ENCODE measurements around the gene SH2D2A. TPM values are rescaled to one million over a fixed set of nuclear protein-coding genes. Genes with fewer than 3 reads are reported as not detected.

The SH2D2A gene
- total RNA-seq, 2 donors from 2014 or later, result 129 to 137 TPM

DNA sequence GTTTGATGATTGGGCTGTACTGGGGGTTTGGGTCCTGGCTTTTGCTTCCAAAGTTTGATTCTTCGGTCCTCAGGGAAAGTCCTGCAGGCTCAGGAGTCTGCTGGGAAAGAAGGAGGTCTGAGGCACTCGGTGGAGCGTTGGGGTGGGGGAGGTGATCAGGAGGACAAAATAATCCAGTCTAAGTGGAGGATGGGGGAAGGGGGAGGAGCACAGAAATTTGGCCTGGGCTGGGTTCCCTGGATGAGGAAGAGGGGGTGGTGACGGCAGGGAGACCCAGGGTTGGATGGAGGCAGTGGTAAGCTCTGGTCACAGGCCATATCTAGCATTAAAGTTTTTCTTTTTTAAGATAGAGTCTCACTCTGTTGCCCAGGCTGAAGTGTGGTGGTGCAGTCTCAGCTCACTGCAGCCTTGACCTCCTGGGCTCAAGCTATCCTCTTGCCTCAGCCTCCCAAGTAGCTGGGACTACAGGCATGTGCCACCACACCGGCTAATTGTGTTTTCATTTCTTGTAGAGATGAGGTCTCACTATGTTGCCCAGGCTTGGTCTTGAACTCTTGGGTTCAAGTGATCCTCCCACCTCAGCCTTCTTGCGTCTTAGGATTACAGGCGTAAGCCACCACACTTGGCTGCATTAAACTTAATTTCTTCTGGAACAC, 6.8 kb downstream of the SH2D2A start:
- Mint-ChIP-seq H3K27ac (peak overlapping the region; percentile 94), H3K36me3 (ENCODE audit: low read depth) (peaks cover 19% of the 10 kb centered on the region), H3K4me3 (no peak overlapping the region), H3K27me3 (no peaks in the 10 kb centered on the region), H3K4me1 (peaks cover 59% of the 10 kb centered on the region)
- H3K9me3 ChIP-seq (ENCODE audit: control insufficient read depth, low read length, poor library complexity, severe bottlenecking), result no peaks in the 10 kb centered on the region
- no peak for ATAC-seq
- DNase-seq, result no peak

DNA sequence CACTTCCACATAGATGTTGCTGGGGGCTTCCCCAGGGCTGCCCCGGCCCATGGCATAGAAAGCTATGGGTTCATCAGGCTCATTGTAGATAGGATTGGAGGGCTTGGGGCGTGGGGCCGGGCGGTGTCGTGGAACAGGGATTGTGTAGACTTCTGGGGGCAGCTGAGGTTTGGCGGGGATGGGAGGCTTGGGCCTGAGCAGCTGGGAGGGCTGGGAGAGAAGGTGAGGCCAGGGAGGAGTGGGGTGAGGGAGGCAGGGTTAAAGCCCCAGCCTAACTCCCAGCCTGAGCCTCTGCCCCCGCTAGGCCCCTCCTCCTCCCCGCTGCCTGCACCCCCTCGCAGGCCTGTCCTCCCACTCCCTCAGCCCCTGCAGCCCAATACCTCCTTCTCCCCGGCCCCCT, 7.4 kb downstream of the SH2D2A start:
- DNase-seq (no peak), ATAC-seq (no peak)
- Mint-ChIP-seq H3K27me3 (no peaks in the 10 kb centered on the region), H3K4me3 (peak overlapping the region; percentile 28), H3K27ac (peak overlapping the region; percentile 94), H3K36me3 (ENCODE audit: low read depth) (peaks cover 16% of the 10 kb centered on the region), H3K4me1 (peaks cover 60% of the 10 kb centered on the region)
- H3K9me3 ChIP-seq (ENCODE audit: control insufficient read depth, low read length, poor library complexity, severe bottlenecking), result no peaks in the 10 kb centered on the region

DNA sequence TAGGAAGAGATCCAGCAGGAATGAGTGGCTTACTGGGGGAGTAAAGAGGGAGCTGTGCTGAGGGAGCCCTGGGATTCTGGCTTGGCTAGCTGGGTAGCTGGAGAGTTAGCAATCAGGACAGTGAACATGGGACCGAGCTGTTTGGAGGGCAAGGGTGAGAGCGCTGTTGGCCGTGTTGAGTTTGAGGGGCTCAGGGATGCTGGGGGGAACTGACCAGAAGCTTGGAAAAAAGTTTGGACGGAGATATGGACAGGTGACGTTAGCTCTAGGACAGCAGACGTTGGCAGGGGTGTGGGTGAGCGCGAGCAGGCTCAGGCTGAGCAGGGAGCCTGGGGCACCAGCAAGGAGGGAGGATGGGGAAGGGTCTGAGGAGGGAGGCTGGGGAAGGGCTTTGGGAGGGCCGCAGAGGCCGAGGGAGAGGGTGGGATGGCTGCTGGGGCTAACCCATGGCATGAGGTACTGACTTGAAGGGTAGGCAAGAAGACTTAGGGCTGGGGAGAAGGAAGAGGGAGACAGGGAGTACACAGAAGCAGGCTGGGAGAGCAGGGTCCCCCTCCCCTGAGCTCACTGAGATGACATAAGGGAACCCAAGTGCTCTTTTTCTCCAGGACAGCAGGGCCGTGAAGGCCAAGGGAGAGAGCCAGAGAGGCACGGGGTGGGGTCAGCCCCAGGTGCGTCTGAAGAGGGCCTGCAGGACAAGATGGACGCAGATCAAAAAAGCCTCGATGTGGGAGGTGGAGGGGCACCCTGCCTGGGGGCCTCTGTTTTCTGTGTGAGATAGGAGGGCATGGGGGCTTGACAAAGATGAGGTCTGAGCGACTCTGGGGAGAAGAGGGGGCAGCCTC, 8.2 kb downstream of the SH2D2A start:
- Mint-ChIP-seq H3K27me3 (no peaks in the 10 kb centered on the region), H3K4me1 (peaks cover 58% of the 10 kb centered on the region), H3K27ac (peak overlapping the region; percentile 94), H3K36me3 (ENCODE audit: low read depth) (peaks cover 16% of the 10 kb centered on the region), H3K4me3 (peak overlapping the region; percentile 79)
- ATAC-seq, result no peak
- DNase-seq, result no peak
- H3K9me3 ChIP-seq (ENCODE audit: control insufficient read depth, low read length, poor library complexity, severe bottlenecking), result no peaks in the 10 kb centered on the region

DNA sequence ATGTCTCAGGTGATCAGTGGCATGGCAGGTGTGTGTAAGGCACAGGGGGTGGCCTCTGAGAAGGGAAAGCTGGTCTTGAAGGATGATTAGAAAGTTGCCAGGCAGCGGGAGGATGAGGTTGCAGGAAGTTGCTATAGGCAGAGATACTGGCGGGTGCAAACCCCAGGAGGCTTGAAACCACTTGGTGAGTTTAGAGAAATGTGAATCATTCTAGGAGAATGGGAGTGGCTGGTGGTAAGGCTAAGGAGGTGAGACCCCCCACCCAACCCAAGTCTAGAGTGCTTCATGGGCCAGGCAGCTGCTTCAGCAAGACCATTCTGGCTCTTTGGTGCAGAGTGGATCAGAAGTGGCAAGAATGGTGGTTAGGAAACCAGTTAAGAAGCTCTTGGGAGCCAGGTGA, 9.0 kb downstream of the SH2D2A start:
- DNase-seq, result no peak

DNA sequence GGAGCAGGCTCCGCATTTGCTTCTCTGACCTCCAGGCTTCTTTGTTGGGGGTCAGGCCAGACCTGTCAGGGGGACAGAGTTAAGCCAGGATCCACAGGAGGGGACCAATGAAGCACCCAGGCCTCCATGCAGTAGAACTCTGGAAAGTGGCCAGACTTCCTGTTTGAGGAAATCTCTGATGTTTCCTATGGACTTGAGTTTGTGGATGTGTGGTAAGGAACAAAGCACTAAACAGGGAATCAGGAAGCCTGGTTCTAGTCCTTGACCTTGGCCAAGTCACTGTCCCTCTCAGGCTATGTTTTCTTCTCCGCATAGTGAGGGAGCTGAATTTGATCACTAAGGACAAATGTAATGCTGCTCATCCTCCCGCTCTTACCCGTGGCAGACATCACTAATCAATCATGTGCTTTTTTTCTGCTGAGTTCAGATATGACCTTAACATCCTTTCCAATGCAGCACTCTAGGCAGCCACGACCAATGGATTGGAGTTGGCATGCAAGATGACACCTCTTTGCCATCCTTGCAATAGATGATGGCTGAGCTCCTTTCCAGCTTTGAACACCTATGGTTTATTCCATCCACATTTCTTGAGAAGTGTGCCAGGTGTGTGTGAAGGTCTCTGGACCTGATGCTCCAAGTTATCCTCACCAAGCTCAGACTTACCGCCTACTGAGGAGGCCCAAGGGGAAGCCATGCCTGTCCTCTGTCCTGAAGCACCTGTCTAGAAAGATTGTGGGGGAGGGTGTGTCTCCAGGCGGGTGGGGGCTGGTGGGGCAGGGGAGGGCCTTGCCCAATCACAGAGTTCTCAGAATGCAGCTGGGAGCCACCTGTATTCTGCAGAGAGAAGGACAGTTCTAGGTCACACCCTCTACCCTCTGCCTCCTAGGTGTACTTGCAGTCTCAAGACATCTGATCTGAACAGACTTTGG, 9.9 kb downstream of the SH2D2A start:
- no peaks in the 10 kb centered on the region for H3K27me3 Mint-ChIP-seq
- H3K4me3 Mint-ChIP-seq, result peak overlapping the region; percentile 79
- DNase-seq (no peak), ATAC-seq (peak; percentile 10)
- H3K27ac Mint-ChIP-seq, result peak overlapping the region; percentile 94
- peaks cover 56% of the 10 kb centered on the region for H3K4me1 Mint-ChIP-seq
- H3K36me3 Mint-ChIP-seq (ENCODE audit: low read depth), result peaks cover 8% of the 10 kb centered on the region
- no peaks in the 10 kb centered on the region for H3K9me3 ChIP-seq (ENCODE audit: control insufficient read depth, low read length, poor library complexity, severe bottlenecking)

More for the DNA sequence above, 9.0 kb downstream of the SH2D2A start:
- H3K9me3 ChIP-seq (ENCODE audit: control insufficient read depth, low read length, poor library complexity, severe bottlenecking), result no peaks in the 10 kb centered on the region
- Mint-ChIP-seq H3K27me3 (no peaks in the 10 kb centered on the region), H3K27ac (peak overlapping the region; percentile 94), H3K4me3 (peak overlapping the region; percentile 79), H3K36me3 (ENCODE audit: low read depth) (peaks cover 16% of the 10 kb centered on the region), H3K4me1 (peaks cover 56% of the 10 kb centered on the region)
- ATAC-seq, result peak; percentile 10

- Mint-ChIP-seq H3K4me1 (peaks cover 56% of the 10 kb centered on the region), H3K36me3 (ENCODE audit: low read depth) (peaks cover 4% of the 10 kb centered on the region), H3K27ac (peak overlapping the region; percentile 94), H3K27me3 (no peaks in the 10 kb centered on the region), H3K4me3 (peak overlapping the region; percentile 33)
- ATAC-seq (no peak), DNase-seq (no peak)
- no peaks in the 10 kb centered on the region for H3K9me3 ChIP-seq (ENCODE audit: control insufficient read depth, low read length, poor library complexity, severe bottlenecking)
These were observed 10.7 kb downstream of the SH2D2A start for GRCh38 chr1:156805766-156806511.

GRCh38 chr1:156804572-156805243, 11.9 kb downstream of the SH2D2A start:
- peak; percentile 3 for ATAC-seq
- no peaks in the 10 kb centered on the region for H3K9me3 ChIP-seq (ENCODE audit: control insufficient read depth, low read length, poor library complexity, severe bottlenecking)
- H3K27me3 Mint-ChIP-seq, result no peaks in the 10 kb centered on the region
- peaks cover 59% of the 10 kb centered on the region for H3K4me1 Mint-ChIP-seq
- no peak for DNase-seq
- H3K27ac Mint-ChIP-seq, result peak overlapping the region; percentile 94
- peak overlapping the region; percentile 53 for H3K4me3 Mint-ChIP-seq
- peaks cover 4% of the 10 kb centered on the region for H3K36me3 Mint-ChIP-seq (ENCODE audit: low read depth)

- Mint-ChIP-seq H3K27ac (peak overlapping the region; percentile 94), H3K4me1 (peaks cover 57% of the 10 kb centered on the region), H3K27me3 (no peaks in the 10 kb centered on the region), H3K4me3 (peak overlapping the region; percentile 62), H3K36me3 (ENCODE audit: low read depth) (peaks cover 4% of the 10 kb centered on the region)
- H3K9me3 ChIP-seq (ENCODE audit: control insufficient read depth, low read length, poor library complexity, severe bottlenecking), result no peaks in the 10 kb centered on the region
- ATAC-seq (peak; percentile 7), DNase-seq (no peak)
These were observed 12.6 kb downstream of the SH2D2A start for GRCh38 chr1:156804026-156804425.

DNA sequence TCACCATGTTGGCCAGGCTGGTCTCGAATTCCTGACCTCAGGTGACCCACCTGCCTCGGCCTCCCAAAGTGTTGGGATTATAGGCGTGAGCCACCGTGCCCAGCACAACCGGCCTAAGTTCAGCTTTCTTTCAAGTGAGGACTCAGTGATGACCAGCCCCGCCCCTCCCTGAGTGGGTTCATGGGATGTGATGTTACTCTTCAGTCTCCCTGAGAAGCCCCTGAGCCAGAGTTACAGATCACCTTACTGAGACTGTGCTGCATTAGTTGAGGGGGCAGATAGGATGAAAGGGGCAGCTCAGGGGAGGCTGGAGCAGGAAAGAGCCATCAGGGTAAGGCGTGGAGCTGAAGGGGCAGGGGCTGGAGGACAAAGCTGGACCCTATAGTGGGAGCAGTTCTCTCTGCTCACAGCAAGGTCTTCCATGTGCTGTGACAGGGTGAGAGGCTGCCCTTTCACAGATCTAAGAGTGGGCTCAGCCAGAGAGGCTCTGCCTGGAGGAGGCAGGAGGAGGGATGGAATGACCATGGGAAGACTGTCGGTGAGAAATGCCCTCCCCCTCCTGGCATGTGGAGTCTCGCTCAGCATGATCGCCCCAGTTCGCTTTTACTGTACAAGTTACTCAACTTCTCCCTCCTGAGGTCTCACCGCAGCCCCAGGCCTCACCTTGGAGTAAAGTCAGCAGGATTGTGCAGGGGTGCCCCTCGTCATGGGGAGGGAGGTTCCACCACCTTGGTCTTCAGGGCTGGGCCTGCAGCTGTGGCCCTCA, 13.4 kb downstream of the SH2D2A start:
- ATAC-seq, result no peak
- Mint-ChIP-seq H3K4me3 (peak overlapping the region; percentile 72), H3K27me3 (no peaks in the 10 kb centered on the region), H3K36me3 (ENCODE audit: low read depth) (peaks cover 4% of the 10 kb centered on the region), H3K27ac (peak overlapping the region; percentile 94), H3K4me1 (peaks cover 51% of the 10 kb centered on the region)
- H3K9me3 ChIP-seq (ENCODE audit: control insufficient read depth, low read length, poor library complexity, severe bottlenecking), result no peaks in the 10 kb centered on the region
- no peak for DNase-seq

DNA sequence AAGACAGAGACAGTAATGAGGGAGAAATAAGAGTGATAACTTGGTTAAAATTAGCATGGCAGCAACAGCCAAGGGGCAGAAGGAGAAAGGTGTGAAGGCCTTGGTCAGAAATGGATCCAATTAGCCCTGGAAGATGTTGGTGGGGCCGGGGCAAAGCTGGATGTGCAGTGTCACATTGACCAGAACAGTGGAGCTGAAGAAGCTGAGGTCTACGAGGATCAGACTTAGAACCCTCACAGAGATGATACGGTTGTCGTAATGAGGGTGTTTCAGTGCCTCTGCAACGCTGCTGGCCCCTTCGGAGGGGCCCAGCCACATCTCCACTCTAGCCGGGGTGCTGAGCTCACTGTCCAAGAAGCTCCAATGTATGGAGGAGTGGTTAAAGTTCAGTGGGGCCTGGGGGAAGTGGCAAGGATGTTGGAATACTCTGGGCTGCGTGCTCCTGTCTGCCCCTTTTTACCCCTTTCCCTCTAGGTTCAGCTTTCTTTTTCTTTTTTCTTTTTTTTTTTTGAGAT, 14.2 kb downstream of the SH2D2A start:
- peak overlapping the region; percentile 70 for H3K4me3 Mint-ChIP-seq

GRCh38 chr1:156801409-156802121, 15.1 kb downstream of the SH2D2A start:
- DNase-seq (no peak), ATAC-seq (peak; percentile 61)
- Mint-ChIP-seq H3K4me3 (peak overlapping the region; percentile 73), H3K27ac (peak overlapping the region; percentile 94), H3K4me1 (peaks cover 43% of the 10 kb centered on the region), H3K36me3 (ENCODE audit: low read depth) (peaks cover 3% of the 10 kb centered on the region), H3K27me3 (no peaks in the 10 kb centered on the region)
- no peaks in the 10 kb centered on the region for H3K9me3 ChIP-seq (ENCODE audit: control insufficient read depth, low read length, poor library complexity, severe bottlenecking)

More for the DNA sequence above, 14.2 kb downstream of the SH2D2A start:
- H3K27ac Mint-ChIP-seq, result peak overlapping the region; percentile 94
- H3K27me3 Mint-ChIP-seq, result no peaks in the 10 kb centered on the region
- peaks cover 43% of the 10 kb centered on the region for H3K4me1 Mint-ChIP-seq
- no peaks in the 10 kb centered on the region for H3K9me3 ChIP-seq (ENCODE audit: control insufficient read depth, low read length, poor library complexity, severe bottlenecking)
- H3K36me3 Mint-ChIP-seq (ENCODE audit: low read depth), result peaks cover 2% of the 10 kb centered on the region
- DNase-seq (no peak), ATAC-seq (no peak)
